ENCODE results near the gene BCDIN3D.

- TF ChIP-seq CTCF (IDR thresholded peaks at IDR 0.05; ENCODE audit: low read depth, low read length, poor library complexity, severe bottlenecking) (no peak), EZH2phosphoT487 (IDR thresholded peaks at IDR 0.05; ENCODE audit: borderline replicate concordance, low read length) (no peak)
Measured at GRCh38 chr12:49824416-49824815, 18.5 kb downstream of the BCDIN3D start.

Data from DOHH2 (cell line).